GM12891 (cell line): ENCODE measurements around the gene PTPRQ.

ENCODE experiments used
- DNase-seq: peaks from one replicate; pipeline ENCODE4 v3.0.0; 2011; ENCODE audit warnings: low spot score; ENCODE audit not compliant: insufficient read length
- FAIRE-seq: peaks from 2 replicates; lab custom pipeline; 2011; peaks lifted over from hg19 to GRCh38; lab: Jason Lieb, UNC
- PAX5 ChIP-seq: IDR thresholded peaks from 2 replicates; pipeline ENCODE4 v1.6.1; 2011; ENCODE audit warnings: low read length, moderate library complexity, mild to moderate bottlenecking; ENCODE audit not compliant: insufficient read depth, severe bottlenecking
- POLR2A ChIP-seq: IDR thresholded peaks from 2 replicates; pipeline ENCODE4 v1.6.1; 2011; ENCODE audit warnings: low read depth, low read length, control low read depth
- POLR2AphosphoS5 ChIP-seq: IDR thresholded peaks from 2 replicates; pipeline ENCODE4 v1.6.1; 2011; ENCODE audit warnings: low read depth, low read length, control low read depth
- POU2F2 ChIP-seq: IDR thresholded peaks from 2 replicates; pipeline ENCODE4 v1.6.1; 2011; ENCODE audit warnings: low read depth, mild to moderate bottlenecking, control low read depth, low read length, moderate library complexity
- SPI1 ChIP-seq: IDR thresholded peaks from 2 replicates; pipeline ENCODE4 v1.6.1; 2011; ENCODE audit warnings: low read depth, low read length, control low read depth
- TAF1 ChIP-seq: IDR thresholded peaks from 2 replicates; pipeline ENCODE4 v1.6.1; 2011; ENCODE audit warnings: low read depth, low read length, control low read depth

The PTPRQ gene

DNA sequence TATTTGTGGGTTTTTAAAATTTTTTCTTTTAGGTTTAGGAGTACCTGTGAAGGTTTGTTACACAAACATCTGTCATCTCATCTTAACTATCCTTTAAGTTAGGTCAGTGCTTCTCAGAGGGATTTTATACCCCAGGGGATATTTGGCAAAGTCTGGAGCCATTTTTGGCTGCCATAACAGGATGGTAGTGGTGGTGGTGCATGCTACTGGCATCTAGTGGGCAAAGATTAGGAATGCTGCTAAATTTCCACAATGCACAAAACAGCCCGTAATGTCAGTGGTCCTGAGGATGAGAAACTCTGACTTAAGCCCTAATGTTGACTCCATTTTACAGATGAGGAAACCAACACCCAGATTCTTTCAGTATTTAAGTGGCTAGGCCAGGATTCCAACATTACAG, 178.2 kb downstream of the PTPRQ start:
- FAIRE-seq: no peak
- no peak for TF ChIP-seq SPI1
- no peak for DNase-seq

DNA sequence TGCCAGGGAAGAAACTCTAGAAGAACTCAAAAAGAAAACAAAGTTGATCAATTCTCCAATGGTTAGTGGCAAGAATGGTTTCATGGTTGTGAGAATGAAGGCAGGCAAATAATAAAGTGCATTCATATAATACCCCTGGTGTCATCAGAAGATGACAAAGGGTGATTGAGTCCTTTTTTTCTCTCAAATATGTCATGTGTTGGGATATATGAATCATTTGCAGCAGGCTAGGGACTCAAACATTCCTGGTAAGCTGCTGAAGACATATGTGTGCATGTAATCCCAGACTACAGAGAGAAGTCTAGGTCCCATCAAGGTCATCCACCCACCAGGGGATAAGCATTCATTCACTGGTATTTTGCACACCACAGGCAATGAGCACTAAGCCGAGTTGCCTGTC, 181.0 kb downstream of the PTPRQ start:
- no peak for FAIRE-seq
- no peak for DNase-seq
- TF ChIP-seq POLR2A: no peak
- TF ChIP-seq POU2F2: no peak
- no peak for TF ChIP-seq PAX5
- TF ChIP-seq TAF1: no peak
- TF ChIP-seq SPI1: no peak
- no peak for TF ChIP-seq POLR2AphosphoS5

- FAIRE-seq (no peak), DNase-seq (no peak)
- TF ChIP-seq TAF1 (no peak), PAX5 (no peak), POLR2A (no peak), POLR2AphosphoS5 (no peak), POU2F2 (no peak), SPI1 (no peak)
Measured at GRCh38 chr12:80625901-80626300, 181.9 kb downstream of the PTPRQ start.

- no peak for DNase-seq
- no peak for FAIRE-seq
Measured at GRCh38 chr12:80627782-80628181, 183.7 kb downstream of the PTPRQ start.

DNA sequence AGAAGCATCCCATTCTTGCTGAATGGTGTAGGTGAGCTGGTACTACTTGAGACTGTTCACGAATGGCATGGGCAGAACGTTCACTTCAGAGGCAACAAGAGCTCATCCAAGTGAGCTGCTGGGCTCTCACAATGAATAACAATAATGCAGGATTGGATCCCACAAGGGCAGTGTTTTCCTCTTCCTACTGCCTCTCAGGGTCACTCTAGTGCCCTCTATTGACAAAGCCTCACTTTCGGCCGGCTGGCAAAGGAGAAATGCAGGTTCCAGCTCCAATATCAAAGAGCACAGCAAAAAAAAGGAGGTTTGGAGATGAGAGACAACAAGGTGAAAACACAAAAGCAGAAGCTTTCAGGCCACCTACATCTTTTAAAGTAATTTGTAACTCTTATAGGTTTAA, 188.8 kb downstream of the PTPRQ start:
- FAIRE-seq: no peak
- TF ChIP-seq POU2F2 (no peak), SPI1 (no peak), POLR2A (no peak), TAF1 (no peak), POLR2AphosphoS5 (no peak), PAX5 (no peak)
- no peak for DNase-seq

More at GRCh38 chr12:80627782-80628181, 183.7 kb downstream of the PTPRQ start:
- TF ChIP-seq POU2F2 (no peak), TAF1 (no peak), SPI1 (no peak), POLR2AphosphoS5 (no peak), PAX5 (no peak)

DNA sequence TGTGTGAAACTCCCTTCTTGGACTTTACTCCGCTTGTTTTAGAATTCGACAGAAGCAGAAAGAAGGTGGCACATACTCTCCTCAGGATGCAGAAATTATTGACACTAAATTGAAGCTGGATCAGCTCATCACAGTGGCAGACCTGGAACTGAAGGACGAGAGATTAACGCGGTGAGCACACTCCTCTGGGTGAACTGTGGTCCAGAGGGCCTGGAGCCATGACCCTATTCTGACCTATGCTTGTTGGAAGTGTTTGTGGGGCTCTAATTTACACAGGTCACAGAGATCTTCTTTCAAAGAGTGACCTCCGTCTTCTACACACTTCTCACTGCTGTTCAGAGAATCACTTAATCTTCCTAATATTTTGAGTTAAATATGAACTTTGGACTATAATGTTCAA, 190.9 kb downstream of the PTPRQ start:
- DNase-seq: no peak
- no peak for FAIRE-seq
- TF ChIP-seq POU2F2 (no peak), PAX5 (no peak), POLR2AphosphoS5 (no peak), POLR2A (no peak), TAF1 (no peak), SPI1 (no peak)

DNA sequence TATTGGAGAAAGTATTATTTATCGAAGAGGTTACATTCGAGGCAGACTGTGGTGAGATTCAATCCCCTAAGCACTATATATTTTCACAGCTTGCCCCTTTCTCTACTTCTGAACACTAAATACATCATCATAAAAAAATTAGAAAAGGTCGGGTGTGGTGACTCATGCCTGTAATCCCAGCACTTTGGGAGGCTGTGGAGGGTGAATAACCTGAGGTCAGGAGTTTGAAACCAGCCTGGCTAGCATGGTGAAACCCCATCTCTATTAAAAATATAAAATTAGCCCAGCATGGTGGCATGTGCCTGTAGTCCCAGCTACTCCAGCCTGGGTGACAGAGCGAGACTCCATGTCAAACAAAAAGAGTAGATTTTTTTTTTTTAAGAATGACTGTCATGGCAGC, 192.8 kb downstream of the PTPRQ start:
- TF ChIP-seq SPI1: no peak
- TF ChIP-seq PAX5: no peak
- no peak for TF ChIP-seq TAF1
- TF ChIP-seq POLR2AphosphoS5: no peak
- no peak for TF ChIP-seq POLR2A
- TF ChIP-seq POU2F2: no peak
- no peak for DNase-seq
- no peak for FAIRE-seq

DNA sequence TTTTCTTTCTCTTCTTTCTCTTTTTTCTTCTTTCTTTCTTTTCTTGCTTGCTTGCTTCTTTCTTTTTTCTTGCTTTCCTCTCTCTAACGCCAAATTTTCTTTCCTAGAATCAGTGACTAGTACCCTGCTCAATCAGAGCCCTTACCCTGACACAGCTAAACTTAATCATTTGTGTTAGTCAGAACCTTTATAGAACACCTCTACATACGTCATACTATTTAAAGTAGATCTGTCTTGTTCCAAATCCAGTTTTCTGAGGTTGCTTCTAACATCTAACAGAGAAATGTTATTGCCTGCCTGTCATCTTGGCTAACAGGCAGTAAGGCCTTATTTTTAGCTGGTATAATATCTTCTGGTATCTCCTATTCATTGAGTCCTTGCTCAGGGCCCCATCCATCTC, 197.9 kb downstream of the PTPRQ start:
- DNase-seq (no peak), FAIRE-seq (no peak)
- TF ChIP-seq PAX5: no peak

- no peak for FAIRE-seq
- TF ChIP-seq POLR2AphosphoS5: no peak
- no peak for DNase-seq
Measured at GRCh38 chr12:80643961-80644360, 199.9 kb downstream of the PTPRQ start.

GRCh38 chr12:80648881-80649280, 204.8 kb downstream of the PTPRQ start:
- FAIRE-seq (no peak), DNase-seq (no peak)
- TF ChIP-seq SPI1 (no peak), POLR2AphosphoS5 (no peak), POU2F2 (no peak), POLR2A (no peak), TAF1 (no peak), PAX5 (no peak)

GRCh38 chr12:80655751-80656150, 211.7 kb downstream of the PTPRQ start:
- TF ChIP-seq PAX5: no peak
- no peak for TF ChIP-seq POLR2AphosphoS5
- TF ChIP-seq TAF1: no peak
- no peak for TF ChIP-seq SPI1
- no peak for TF ChIP-seq POLR2A
- no peak for TF ChIP-seq POU2F2
- DNase-seq: no peak
- no peak for FAIRE-seq
